Ureter (tissue), 1 donor: Measurements from ENCODE around the gene DOCK9. TPM values are rescaled to one million over a fixed set of nuclear protein-coding genes. Genes with fewer than 3 reads are reported as not detected.

Source experiments
- DNase-seq: peaks from one replicate; pipeline ENCODE4 v3.0.0-alpha.2; 2020; ENCODE audit warnings: low spot score
- total RNA-seq: library from RNA; stranded (reverse); gene quantifications from one replicate; pipeline ENCODE4 v1.2.4, GENCODE V29; 2023
- donor health status: DM: yes; HTN: yes; CAD: no.

DOCK9 gene
- total RNA-seq, 1 donor from 2014 or later: 108 TPM

DNA sequence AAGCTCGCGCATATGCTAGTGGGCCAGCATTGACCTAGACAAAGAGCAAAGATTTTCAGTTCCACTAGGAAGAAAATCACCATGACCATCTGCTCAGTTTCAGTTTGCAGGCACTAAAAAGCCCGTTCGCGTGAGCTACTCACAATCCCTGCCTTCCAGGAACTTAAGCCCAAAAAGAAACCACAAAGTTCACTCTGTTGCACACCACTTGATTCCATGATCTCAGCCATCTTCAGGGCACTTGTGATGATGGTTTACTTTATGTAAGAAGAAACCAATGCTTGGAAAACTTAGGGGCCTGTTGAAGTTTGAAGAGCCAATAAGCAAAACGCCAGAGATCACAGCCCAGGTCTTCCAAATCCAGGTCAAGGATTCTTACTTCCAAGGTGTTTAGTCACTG, 180.4 kb downstream of the DOCK9 start:
- DNase-seq: no peak

DNA sequence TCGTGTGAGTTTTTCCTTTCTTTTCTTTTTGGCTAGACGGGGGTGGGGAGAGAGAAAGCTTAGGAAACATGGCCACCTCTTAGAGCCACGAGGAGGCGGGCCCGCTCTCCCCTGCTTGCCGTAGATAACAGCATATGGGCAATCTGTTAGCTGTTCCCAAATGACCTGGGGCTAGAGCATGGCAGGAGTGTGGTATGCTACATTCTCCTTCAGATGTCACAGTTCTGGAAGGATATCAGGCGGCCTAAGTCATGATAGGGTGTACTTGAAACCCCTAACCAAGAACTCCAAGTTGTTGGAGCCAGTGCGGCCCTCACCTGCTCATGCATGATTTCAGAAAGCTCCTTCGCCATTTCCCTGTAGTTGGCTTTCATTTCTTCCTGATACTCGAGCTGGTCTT, 181.1 kb downstream of the DOCK9 start:
- no peak for DNase-seq

- no peak for DNase-seq
These were observed 181.7 kb downstream of the DOCK9 start for GRCh38 chr13:98796191-98796590.

DNA sequence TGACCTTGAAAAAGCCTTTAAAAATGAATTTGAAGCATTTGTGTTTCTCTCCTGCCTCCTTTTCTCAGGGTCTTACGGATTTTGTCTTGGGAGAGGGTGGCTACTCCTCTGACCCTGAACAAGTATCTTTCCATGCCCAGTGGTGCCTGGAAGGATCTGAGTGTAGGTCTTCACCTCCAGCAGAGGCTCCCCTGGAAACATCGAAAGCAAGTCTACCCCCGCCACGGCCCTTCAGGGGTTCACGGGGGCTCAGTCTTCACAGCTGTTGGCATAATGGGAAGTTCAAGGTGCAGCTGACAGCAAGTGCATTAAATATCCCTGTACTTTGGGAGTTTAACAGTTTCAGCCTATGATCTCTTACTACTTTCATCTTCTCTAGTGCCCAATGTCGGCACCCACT, 182.6 kb downstream of the DOCK9 start:
- no peak for DNase-seq

DNA sequence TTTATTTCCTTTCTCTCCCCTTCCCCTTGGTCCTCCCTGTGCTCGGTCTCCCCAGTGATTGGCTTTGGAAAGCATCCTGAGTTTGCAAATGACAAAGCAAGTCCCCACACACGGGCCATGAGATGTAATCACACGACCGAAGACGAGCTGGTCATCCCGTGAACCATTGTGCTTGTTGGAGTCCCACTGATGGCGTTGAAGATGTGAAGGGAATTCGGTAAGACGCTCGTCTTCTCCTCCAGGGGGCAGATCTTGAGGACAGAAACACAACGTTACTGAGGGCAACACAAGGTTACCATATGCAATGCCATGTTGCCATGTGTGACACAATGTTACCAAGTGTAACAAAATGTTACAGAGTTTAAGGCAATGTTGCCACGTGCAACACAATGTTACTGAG, 183.4 kb downstream of the DOCK9 start:
- DNase-seq: no peak

GRCh38 chr13:98792785-98793495, 184.9 kb downstream of the DOCK9 start:
- DNase-seq: no peak

DNA sequence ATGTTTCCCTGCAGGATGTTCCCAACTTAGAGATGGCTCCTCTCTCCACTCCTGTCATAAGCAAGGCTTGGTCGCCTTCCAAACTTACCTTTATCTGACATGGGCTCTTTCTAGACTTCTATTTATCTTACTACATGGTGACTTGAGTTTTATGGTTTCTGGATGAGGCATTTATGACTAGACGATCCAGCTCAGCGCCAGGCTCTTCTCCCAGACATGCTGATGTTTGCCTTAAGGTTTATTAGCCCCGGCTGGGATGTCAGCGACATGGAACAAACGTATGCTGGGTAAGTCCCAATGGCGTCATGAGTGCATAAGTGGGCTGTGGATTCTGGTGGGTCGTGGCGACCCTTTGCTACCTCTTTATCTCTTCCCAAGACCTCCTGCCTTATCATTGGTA, 185.5 kb downstream of the DOCK9 start:
- DNase-seq: no peak

- no peak for DNase-seq
These were observed 186.3 kb downstream of the DOCK9 start for GRCh38 chr13:98791611-98792010.

DNA sequence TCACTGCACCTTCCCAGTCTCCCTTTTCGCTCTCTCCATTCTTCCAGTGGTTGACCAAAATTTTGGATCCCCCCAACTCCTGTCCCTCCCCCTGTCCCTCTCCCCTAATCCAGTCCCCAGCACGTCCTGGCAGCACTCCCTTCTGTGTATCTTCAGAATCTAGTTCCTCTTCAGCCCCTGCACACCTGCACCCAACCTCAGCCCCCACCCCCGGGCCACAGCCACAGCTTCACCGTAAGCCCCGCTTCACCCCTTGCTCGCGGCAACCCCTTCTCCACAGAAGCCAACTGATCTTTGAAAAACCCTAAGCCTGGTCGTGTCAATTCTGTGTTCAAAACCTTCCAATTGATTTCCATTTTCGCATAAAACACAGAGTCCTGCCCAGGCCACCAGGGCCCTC, 189.9 kb downstream of the DOCK9 start:
- no peak for DNase-seq

- no peak for DNase-seq
These were observed 190.7 kb downstream of the DOCK9 start for GRCh38 chr13:98787173-98787572.

- DNase-seq: no peak
These were observed 191.8 kb downstream of the DOCK9 start for GRCh38 chr13:98786023-98786422.

DNA sequence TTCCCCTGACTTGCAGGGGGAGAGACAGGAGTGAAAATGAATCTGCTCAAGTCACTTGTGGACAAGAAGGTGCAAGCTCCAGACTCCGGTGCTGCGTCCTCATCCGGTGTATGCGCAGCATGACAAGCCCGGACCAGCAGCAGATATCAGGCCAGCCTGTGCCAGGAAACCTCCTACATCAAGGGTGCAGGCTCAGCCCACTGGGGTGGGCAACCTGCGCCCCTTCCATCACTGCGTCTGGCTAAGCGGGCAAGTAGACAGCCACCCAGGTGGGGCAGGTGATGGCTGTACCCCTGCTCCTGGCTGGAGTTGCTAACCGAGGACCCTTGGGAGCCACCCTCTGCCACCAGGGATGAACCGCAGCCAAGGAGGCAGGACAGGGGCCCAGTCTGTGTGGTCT, 192.5 kb downstream of the DOCK9 start:
- no peak for DNase-seq

DNA sequence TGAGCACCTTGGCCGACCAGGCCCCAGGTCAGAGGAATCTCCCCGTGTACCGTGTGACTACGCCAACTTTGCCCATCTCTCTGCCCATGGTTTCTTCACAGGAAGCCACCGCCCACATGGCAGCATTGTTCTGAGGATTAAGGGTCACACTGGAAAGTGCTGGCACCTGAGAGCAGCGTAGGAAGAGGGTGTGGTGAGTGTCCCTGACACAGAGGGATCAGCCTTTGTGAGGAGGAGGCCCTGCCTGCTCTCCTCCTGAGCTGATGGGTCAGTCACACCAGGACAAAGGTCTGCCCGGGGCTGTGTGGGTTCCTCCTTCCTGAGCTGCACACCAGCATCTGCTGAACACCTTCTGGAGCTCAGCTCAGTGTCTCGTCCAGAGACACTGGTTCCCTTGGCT, 193.2 kb downstream of the DOCK9 start:
- DNase-seq: no peak

DNA sequence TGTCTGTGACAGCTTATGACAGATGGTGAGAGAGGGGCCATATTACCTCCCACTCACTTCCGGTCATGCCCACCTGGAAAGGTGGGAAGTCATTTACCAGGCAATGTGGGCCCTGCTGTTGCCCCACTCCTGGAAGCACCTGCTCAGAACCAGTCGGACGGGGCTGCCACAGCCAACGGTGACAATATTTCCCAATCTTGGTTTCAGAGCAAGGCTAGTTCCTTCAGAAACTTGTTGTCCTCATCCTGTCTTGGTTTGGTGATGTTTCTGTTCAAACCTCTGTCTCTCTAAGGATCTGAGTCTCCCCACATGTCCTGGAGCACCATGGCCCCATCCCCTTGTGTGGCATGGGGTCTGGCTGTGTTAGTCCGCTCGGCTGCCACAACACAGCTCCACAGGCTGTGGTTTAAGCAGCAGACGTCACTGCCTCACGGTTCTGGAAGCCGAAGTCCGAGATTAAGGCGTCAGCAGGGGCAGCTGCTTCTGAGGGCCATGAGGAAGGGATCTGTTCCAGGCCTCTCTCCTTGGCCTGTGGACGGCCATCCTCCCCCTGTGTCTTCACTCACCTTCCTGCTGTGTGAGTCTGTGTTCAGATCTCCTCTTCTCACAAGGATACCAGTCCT, 193.9 kb downstream of the DOCK9 start:
- no peak for DNase-seq

DNA sequence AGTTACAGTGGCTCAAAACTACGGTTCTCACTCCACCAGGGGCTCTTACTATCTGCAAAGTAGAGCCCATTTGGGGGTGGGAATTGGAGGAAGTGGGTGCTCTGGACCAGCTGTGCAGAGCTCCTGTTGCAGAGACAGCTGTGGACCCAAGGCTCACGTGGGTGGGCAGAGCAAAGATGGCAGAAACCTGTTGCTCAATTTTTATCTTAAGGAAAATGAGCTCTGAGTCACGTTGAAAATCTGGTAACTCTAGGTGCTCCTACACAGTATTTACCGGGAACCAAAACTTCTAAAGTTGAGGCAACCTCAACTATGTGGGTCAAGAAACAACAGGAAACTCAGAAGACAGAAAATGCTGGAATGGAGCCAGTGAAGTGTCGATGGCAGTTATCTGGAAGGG, 195.2 kb downstream of the DOCK9 start:
- DNase-seq: no peak

DNA sequence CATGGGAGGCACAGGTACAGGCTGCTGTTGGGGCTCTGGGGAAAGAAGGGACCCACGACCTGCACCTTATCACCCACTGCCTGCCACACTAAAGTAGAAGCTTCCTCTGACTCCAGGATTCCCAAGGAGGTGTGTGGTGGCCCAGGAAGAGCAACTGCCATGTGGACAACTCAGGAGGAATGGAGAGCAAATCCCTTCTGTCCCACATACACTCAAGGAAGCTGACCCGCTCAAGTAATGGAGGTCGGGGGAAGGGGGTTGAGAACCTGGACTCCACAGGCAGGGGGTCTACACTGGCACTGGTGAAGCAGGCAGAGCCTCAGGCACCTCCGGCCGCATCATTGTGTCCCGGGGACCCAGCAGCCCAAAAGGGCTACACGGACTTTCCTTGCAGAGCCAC, 196.0 kb downstream of the DOCK9 start:
- no peak for DNase-seq

DNA sequence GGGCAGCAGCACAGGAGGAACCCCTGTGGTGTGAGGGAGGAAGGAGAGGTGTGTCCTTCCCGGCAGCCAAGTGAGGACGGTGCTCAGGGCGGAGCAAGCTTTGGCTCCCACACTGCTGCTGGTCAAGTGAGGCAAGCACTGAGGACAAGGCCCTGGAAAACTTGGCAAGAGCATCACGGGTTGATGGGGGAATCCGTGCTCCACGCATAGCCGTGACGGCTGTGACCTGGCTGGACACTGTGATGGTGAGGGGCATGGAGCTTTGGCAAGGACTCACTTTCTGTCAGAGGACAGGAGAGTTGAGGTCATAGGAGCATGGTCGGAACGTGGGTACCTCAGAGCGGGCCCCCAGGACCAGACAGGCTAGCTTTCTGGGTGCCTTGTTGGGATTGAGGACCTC, 196.4 kb downstream of the DOCK9 start:
- DNase-seq: no peak

GRCh38 chr13:98781045-98781444, 196.8 kb downstream of the DOCK9 start:
- DNase-seq: no peak

DNA sequence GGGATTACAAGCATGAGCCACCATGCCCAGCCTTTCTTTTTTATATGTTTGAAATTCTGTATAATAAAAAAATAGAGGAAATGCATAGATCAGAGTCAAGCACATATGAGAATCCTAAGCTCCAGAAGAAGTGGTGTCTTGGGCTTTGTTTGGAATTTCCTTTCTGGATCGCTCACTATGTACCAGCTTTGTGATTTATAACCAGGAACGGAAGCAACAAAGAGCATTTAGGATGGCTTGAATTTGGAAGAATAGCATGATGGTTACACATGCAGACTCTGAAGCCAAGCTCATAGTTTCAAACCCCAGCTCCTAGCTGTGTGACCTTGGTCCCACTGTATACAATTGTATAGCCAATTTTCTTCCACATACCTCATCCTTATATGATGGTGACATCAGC, 197.4 kb downstream of the DOCK9 start:
- no peak for DNase-seq

DNA sequence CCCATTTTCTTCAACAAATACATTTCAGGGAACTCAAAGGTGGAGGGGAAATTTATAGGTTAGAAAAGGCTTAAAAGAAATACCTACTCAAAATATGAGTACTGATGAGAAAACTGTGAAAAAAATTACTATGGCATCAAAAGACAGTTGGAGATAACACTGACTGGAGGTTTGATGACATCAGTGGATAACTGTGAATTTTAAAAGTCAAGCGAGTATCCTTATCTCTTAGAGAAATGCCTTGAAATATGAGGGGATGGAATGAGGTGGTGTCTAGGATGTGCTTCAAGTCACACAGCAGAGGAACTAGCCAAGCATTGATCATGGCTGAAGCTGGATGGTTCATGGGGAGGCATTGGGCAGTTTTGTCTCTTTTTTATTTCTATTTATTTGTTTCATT, 198.2 kb downstream of the DOCK9 start:
- DNase-seq: no peak

GRCh38 chr13:98778749-98779148, 199.1 kb downstream of the DOCK9 start:
- DNase-seq: no peak

GRCh38 chr13:98776644-98777043, 201.2 kb downstream of the DOCK9 start:
- no peak for DNase-seq

DNA sequence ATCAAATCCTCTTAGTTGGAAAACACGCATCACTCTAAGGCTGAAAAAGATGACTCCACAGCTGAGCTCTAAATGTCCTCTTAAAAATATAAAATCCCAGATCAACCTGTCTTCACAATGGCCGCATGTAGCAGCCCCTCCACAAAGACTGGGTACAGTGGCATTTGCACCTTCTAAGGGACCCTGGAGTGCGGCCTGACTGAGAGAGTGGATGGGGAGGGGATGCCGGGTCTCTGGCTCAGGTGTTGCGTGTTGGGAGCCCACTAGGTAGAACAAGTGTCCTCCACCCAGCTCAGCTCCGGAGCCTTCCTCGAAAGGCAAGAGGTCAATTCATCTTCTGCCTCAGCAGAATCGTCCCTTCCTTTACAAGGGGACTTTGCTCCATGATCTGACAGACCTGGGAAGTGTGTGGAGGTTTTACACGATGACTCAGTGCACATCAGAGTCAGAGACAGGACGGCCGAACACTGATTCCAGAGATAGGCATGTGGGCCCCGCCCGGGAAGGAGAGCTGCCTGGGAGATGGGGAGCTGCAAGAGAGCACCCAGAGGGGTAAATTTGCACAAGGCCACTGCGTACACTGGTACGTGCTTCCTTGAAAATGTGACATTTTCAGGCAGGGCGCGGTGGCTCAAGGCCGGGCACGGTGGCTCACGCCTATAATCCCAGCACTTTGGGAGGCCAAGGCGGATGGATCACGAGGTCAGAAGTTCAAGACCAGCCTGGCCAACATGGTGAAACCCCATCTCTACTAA, 201.8 kb downstream of the DOCK9 start:
- DNase-seq: no peak
